Smooth muscle cell of the brain vasculature (primary cell): ENCODE measurements around the gene NUP35.
A peak's percentile ranks its signal among the peaks of the same experiment; 100 is the strongest.

Experiments
- DNase-seq: peaks from one replicate; pipeline ENCODE4 v3.0.0-alpha.2; 2012; ENCODE audit warnings: low read depth, low spot score

The NUP35 gene, protein sequence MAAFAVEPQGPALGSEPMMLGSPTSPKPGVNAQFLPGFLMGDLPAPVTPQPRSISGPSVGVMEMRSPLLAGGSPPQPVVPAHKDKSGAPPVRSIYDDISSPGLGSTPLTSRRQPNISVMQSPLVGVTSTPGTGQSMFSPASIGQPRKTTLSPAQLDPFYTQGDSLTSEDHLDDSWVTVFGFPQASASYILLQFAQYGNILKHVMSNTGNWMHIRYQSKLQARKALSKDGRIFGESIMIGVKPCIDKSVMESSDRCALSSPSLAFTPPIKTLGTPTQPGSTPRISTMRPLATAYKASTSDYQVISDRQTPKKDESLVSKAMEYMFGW

GRCh38 chr2:183124222-183124956 lies at the start of gene NUP35:
TSS of gene NUP35 (plus strand) at chr2:183124443. CDS start at chr2:183124458, 15 bp downstream.
- DNase-seq: peak; percentile 77

DNA sequence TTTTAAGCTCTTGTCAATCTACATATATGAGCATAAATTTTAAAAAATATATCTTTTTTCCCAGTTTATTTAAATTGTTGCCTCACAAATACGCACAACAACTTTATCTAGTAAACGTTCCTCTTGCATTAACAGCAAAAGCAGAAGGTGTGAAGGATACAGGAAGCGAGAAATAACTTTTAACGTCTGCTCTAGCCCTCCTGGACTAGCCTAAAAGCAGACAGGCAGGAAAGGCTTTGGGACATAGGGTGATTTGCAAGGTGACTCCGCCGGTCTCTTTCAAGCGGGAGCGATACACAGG lies 46.1 kb upstream of the NUP35 start:
- DNase-seq: no peak

DNA sequence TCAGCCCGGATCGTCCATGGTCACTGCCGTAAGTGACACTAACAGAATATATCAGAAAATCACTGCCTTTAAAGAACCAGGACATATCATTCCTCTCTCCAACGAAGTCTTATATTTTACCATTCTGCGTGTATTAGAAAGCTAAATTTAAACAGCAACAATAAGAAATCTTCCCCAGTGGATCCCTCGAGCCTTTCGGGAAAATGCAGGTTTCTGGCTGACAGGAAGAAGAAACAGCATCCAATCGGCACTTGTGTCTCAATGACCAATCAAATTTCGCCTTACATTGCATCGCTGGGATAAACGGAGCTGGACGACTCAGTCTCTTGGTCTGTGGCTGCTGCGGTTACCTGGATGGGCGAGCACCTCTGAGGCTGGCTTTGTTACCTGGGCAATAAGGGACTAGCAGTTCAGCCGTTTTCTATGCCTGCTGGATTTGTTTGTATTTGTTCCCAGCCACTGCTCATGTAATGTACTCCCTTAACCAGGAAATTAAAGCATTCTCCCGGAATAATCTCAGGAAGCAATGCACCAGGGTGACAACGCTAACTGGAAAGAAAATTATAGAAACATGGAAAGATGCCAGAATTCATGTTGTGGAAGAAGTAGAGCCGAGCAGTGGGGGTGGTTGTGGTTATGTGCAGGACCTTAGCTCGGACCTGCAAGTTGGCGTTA lies 45.6 kb upstream of the NUP35 start, which contains the start of gene DUSP19:
Gene DUSP19 (plus strand): TSS at position 284 of the 675 bp plus-strand sequence. CDS start 187 bp downstream, at position 471.
- DNase-seq: peak; percentile 75

DNA sequence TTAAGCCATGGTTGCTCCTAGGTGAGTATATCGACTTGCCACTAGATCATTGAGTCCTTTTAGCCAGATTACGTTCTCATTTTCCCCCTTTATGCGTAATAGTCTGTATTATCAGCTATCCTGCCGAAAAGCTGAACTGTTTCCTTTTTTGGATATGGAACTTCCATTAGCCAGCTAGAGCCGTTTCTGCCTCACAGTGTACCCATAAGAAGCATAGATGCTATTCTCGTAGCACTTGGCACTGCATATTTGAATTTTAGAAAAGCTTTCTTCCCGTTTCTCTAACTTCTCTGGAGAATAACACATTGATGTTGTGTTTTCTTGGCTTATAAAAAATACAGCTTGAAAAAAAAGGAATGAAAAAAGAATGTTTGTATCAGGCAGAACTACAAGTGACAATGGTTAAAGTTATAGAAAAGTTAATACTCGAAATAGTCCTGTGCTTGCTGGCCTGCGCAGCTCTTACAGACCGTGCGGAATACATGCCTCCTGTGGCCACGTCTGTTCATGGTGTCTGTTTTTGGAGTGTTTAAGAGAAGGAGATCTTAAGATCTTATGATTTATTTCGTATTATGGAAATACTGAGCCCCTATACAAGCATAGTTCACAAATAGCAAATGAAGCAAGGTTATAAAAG lies 45.0 kb upstream of the NUP35 start:
- no peak for DNase-seq

- DNase-seq: no peak
These were observed 42.3 kb upstream of the NUP35 start for GRCh38 chr2:183081911-183082310.

DNA sequence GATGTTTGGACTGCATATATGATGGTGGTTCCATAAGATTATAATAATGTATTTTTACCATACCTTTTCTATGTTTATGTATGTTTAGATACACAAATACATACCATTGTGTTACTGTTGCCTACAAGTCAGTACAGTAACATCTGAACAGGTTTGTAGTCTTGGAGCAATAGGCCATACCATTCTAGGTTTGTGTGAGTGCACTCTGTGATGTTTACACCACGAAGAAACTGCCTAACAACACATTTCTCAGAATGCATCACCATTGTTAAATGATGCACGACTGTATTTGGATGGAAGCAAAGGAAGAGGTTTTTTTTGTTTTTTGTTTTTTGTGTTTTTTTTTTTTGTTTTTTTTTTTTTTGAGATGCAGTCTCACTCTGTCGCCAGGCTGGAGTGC lies 36.2 kb upstream of the NUP35 start:
- DNase-seq: no peak

DNA sequence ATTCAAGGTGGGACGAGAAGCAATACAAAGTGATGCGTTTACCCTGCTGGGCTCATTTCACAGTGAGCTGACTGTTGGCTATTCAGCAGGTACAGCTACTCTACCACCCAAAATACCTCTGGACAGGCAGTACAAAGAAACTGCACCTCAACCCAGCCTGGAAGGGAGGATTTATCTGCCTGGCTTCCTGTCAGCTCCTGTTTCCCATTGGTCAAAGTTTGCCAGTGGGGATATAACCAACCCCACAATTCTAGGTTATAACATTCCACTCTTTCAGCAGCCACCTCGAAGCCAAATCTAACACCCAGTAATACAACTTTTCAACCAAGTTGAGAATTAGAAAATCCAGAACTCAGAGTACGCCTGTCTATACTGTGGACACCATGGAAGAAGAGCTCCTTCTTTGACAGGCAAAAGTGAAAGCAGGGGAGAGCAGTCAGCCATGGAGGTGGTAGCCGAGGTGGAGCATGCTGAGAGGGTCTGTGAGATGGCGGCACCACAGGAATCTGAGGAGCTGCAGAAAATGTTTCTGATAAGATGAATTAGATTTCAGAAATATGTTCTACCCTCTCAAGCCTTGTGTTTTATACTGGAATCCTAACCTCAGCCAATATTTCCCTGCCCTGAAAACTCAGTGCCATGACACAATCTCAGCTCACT lies 34.9 kb upstream of the NUP35 start:
- no peak for DNase-seq

DNA sequence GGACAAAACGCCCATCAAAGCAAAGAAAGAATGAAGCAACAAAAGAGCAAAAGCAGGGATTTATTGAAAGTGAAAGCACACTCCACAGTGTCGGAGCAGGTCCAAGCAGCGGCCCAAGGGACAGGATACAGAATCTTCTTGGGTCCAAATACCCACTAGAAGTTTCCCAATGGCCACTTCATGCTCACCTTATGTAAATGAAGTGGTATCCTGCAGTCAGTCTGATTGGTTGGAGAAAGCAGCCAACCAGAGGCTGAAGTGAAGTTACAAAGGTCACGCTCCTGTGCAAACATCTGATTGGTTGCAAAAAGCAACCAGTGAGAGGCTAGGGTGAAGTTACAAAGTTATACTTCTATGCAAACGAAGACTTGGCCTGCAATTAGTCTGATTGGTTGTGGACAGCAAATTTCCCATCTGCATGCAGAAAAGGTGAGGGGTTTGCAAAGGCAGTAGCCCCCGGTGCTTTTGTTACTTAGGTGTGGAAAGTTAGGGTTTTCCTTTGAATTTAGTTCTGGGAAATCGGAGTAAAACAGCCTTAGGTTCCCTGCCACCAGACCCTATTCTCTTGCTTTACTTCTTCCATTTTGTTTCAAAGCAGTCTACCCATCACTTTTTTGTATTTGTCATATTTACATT lies 32.8 kb upstream of the NUP35 start:
- DNase-seq: no peak

GRCh38 chr2:183091954-183092345 lies 32.3 kb upstream of the NUP35 start:
- DNase-seq: no peak

DNA sequence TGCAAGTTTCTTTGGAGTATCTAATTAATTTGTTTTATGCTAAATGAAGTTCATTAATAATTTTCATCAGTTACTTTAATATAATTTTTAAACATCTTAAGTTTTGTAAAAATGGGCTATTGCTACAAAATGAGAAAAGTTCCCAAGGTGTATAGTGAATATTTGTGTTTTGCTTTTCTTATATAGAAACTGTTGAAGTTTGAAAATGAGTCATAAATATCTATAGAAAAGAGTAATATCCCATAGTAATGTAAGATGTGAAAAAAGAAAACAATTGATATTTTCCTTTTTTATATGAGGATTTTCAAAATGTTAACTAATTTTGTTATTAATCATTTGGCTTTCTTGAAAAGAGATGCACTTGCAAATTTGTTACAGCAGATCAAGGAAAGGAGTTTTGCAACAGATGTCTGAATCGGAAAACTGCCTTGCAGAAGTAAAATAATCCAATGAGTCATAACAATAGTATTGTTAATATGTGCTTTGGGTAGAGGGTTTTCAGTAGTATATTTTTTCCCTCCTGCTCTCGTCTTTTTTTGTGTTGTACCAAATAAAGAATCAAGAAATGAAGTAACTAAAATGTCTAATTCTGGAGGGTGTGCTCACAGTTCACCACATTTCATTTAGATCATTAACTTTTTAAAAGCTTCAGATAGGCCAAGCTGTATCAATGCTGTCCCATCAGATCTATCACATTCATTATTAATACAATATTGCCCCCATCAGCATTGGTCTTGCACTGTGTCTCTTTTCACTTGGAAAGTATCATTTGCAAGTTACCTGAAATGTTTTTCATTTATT lies 30.2 kb upstream of the NUP35 start:
- DNase-seq: no peak

- no peak for DNase-seq
These were observed 18.7 kb upstream of the NUP35 start for GRCh38 chr2:183105402-183106134.

GRCh38 chr2:183112577-183112976 lies 11.7 kb upstream of the NUP35 start:
- no peak for DNase-seq

- no peak for DNase-seq
These were observed 10.6 kb upstream of the NUP35 start for GRCh38 chr2:183113630-183114029.

DNA sequence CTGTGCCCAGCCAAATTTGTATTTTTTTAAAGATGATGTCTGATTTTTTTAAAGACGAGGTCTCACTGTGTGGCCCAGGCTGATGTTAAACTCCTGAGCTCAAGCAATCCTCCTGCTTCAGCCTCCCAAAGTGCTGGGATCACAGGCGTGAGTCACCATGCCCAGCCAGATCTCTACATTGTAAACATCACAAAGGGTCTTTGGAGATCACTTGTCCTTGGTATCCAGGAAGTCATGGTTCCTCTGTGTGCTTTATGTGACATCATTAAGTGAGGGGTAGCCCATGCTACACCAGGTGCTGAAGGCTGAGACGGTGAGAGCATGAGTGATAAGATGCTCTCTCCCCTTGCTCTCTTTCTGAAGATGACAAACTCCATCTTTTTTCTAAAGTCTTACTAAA lies 7.0 kb upstream of the NUP35 start:
- no peak for DNase-seq

- no peak for DNase-seq
These were observed 905 bp upstream of the NUP35 start for GRCh38 chr2:183123117-183123958.

DNA sequence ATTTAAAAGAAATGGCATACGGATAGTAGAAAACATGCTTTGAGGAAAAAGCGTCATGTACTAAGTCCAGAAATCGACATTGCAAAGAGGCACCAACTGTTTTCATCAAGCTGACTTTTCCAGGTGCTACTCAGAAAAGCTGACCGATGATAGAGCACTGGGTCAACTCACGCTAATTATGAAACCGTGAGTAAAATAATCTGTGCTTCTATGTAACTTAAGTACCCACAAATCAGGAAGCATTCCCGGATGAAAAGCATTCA lies 353 bp upstream of the NUP35 start:
- DNase-seq: no peak

- no peak for DNase-seq
These were observed 663 bp downstream of the NUP35 start for GRCh38 chr2:183124957-183125255.

DNA sequence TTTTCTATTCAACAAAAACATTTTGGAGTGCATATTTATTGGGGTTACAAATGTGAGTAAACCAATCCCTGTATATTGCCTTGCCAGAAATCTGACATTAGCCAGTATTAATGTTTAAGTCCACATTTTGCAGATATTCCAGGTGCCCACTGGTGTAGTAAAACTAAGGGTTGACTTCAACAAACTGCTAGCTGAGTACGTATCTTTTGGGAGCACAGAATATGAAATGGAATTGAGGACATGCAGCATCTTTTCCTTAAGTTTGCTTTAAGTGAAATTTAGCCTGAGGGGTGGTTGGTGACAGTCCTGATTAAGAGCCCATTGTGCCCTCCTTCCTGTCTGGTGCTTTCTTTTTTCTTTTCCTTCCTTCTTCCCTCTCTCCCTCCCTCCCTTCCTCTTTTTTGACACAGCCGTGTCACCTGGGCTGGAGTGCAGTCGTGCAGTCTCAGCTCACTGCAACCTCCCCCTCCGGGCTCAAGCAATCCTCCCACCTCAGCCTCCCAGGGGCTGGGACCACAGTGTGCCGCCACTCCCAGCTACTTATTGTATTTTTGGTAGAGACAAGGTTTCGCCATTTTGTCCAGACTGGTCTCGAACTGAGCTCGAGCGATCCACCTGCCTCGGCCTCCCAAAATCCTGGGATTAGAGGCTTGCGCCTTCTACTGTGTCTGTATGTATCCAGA lies 1.6 kb downstream of the NUP35 start:
- no peak for DNase-seq

DNA sequence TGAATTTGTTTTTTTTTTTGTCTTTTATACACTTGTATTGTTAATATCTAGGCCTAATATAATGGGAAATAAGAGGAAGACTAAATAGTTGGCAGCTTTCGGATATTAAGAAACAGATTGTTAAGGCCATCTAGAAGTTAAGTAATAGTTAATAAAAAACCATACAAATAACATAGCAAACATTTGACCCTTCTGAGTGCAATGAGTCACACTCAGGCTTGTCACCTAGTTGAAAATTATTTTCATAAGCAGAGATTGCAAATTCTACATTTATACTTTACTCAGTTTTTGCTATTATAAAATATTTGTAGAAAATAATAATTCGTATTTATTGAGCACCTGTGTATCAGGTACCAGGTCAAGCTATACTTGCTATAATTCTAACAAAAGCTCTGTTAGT lies 2.4 kb downstream of the NUP35 start:
- DNase-seq: no peak
